Trophoblast cell (in vitro differentiated cells and primary cell): ENCODE results near the gene NOVA1.

Experiments
- DNase-seq, 2 donors: peaks; one replicate each; pipeline ENCODE4 v3.0.0-alpha.2; 2016
- H2AFZ ChIP-seq: 2 replicates; pipeline ENCODE4 v1.6.1; 2013; ENCODE audit warnings: low read length, moderate library complexity, mild to moderate bottlenecking; ENCODE audit not compliant: insufficient read depth, poor library complexity
- H2AK5ac ChIP-seq: 2 replicates; pipeline ENCODE4 v1.6.1; 2013; ENCODE audit warnings: mild to moderate bottlenecking, low read length
- H2BK120ac ChIP-seq: 2 replicates; pipeline ENCODE4 v1.6.1; 2013; ENCODE audit warnings: low read length, mild to moderate bottlenecking, moderate library complexity; ENCODE audit not compliant: insufficient read depth, poor library complexity
- H2BK12ac ChIP-seq: 2 replicates; pipeline ENCODE4 v1.6.1; 2013; ENCODE audit warnings: mild to moderate bottlenecking, low read length, moderate library complexity
- H2BK5ac ChIP-seq: 2 replicates; pipeline ENCODE4 v1.6.1; 2013; ENCODE audit warnings: low read length, low read depth, moderate library complexity, mild to moderate bottlenecking; ENCODE audit not compliant: poor library complexity
- H3K14ac ChIP-seq: 2 replicates; pipeline ENCODE4 v1.6.1; 2013; ENCODE audit warnings: mild to moderate bottlenecking, low read length
- H3K18ac ChIP-seq: 2 replicates; pipeline ENCODE4 v1.6.1; 2013; ENCODE audit warnings: mild to moderate bottlenecking, low read length
- H3K23ac ChIP-seq: 2 replicates; pipeline ENCODE4 v1.6.1; 2013; ENCODE audit warnings: low read length
- H3K27ac ChIP-seq: 2 replicates; pipeline ENCODE4 v1.5.1; 2013; ENCODE audit warnings: low read depth, mild to moderate bottlenecking, inconsistent platforms, low read length, moderate library complexity
- H3K27me3 ChIP-seq: 2 replicates; pipeline ENCODE4 v1.6.1; 2013; ENCODE audit warnings: inconsistent platforms, mild to moderate bottlenecking, low read length, moderate library complexity; ENCODE audit not compliant: insufficient read depth
- H3K36me3 ChIP-seq, 2 experiments: 1 replicate in 1 of 2; 2 replicates in 1 of 2; pipeline ENCODE4 v1.6.1; 2013; ENCODE audit warnings: low read length in 2 of 2, mild to moderate bottlenecking in 2 of 2, moderate library complexity in 1 of 2; ENCODE audit not compliant: insufficient read depth in 2 of 2, control insufficient read depth in 1 of 2
- H3K4ac ChIP-seq: 2 replicates; pipeline ENCODE4 v1.6.1; 2013; ENCODE audit warnings: low read depth, mild to moderate bottlenecking, low read length, moderate library complexity
- H3K4me1 ChIP-seq, 2 experiments: 1 replicate in 1 of 2; 2 replicates in 1 of 2; pipeline ENCODE4 v1.6.1; 2013; ENCODE audit warnings: low read length in 2 of 2, mild to moderate bottlenecking in 2 of 2, moderate library complexity in 1 of 2; ENCODE audit not compliant: insufficient read depth in 2 of 2, control insufficient read depth in 1 of 2
- H3K4me2 ChIP-seq: 2 replicates; pipeline ENCODE4 v1.6.1; 2013; ENCODE audit warnings: inconsistent platforms, mild to moderate bottlenecking, low read length, moderate library complexity
- H3K4me3 ChIP-seq: 2 replicates; pipeline ENCODE4 v1.5.1; 2013; ENCODE audit warnings: mild to moderate bottlenecking, low read depth, low read length, inconsistent platforms
- H3K79me1 ChIP-seq: one replicate; pipeline ENCODE4 v1.6.1; 2013; ENCODE audit warnings: low read length
- H3K79me2 ChIP-seq: 2 replicates; pipeline ENCODE4 v1.6.1; 2013; ENCODE audit warnings: low read length, mild to moderate bottlenecking; ENCODE audit not compliant: control insufficient read depth, insufficient read depth, poor library complexity
- H3K9ac ChIP-seq: 2 replicates; pipeline ENCODE4 v1.6.1; 2013; ENCODE audit warnings: mild to moderate bottlenecking, low read length
- H3K9me3 ChIP-seq: 2 replicates; pipeline ENCODE4 v1.6.1; 2013; ENCODE audit warnings: low read depth, mild to moderate bottlenecking, control low read depth, inconsistent platforms, low read length; ENCODE audit not compliant: insufficient read depth
- H4K12ac ChIP-seq: 2 replicates; pipeline ENCODE4 v1.6.1; 2013; ENCODE audit warnings: low read depth, mild to moderate bottlenecking, low read length, moderate library complexity
- H4K8ac ChIP-seq: 2 replicates; pipeline ENCODE4 v1.6.1; 2013; ENCODE audit warnings: low read depth, mild to moderate bottlenecking, low read length, moderate library complexity
- H4K91ac ChIP-seq: one replicate; pipeline ENCODE4 v1.6.1; 2013; ENCODE audit warnings: low read depth, mild to moderate bottlenecking, low read length, moderate library complexity
- WGBS: extraction: QIAGEN DNeasy Blood & Tissue Kit; methylation state at CpG from one replicate; pipeline ENCODE4 v1.1.7; 2013; ENCODE audit warnings: missing lambda C conversion rate; ENCODE audit not compliant: insufficient read length, insufficient coverage; ENCODE audit errors: extremely low coverage; 5-methylcytosine and 5-hydroxymethylcytosine counted together

The NOVA1 gene

DNA sequence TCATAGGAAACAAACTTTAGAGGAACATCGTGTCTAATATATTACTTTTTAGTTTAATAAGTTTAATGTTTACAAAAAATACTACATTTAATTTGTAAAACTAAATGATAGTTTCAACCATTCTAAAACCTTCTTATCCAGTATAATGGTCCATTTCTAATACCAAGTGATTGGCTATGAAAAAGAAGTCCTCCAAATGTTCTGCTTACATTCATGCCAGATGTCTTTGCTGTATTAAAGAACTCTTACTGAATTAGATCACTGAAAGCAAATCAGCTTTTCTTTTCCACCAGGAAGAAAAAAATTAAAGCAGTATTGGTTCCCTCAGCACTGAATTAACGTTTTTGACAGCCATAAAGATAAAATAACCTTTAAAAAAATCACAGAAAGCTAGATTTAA is 3.7 kb downstream of the NOVA1 start:
- H2BK120ac ChIP-seq = no peak overlapping the region
- H4K91ac ChIP-seq = no peak overlapping the region
- no peak overlapping the region for H2BK5ac ChIP-seq
- H3K23ac ChIP-seq = no peak overlapping the region
- H3K79me2 ChIP-seq = no peaks in the 10 kb centered on the region
- no peak overlapping the region for H2BK12ac ChIP-seq
- no peaks in the 10 kb centered on the region for H3K9me3 ChIP-seq
- H3K27me3 ChIP-seq = peaks cover 8% of the 10 kb centered on the region
- H2AK5ac ChIP-seq = no peak overlapping the region
- H3K18ac ChIP-seq = no peak overlapping the region
- no peak overlapping the region for H4K8ac ChIP-seq
- no peak for DNase-seq
- no peak overlapping the region for H2AFZ ChIP-seq
- no peak overlapping the region for H3K14ac ChIP-seq
- no peak overlapping the region for H3K9ac ChIP-seq
- no peak overlapping the region for H3K4me3 ChIP-seq
- H3K4me1 ChIP-seq = no peaks in the 10 kb centered on the region
- H3K27ac ChIP-seq = no peak overlapping the region
- H3K4ac ChIP-seq = no peak overlapping the region
- H3K36me3 ChIP-seq = no peaks in the 10 kb centered on the region
- no peak overlapping the region for H3K4me2 ChIP-seq
- WGBS = no CpG with 5 or more reads among the region's 2 CpGs
- no peak overlapping the region for H4K12ac ChIP-seq
- no peaks in the 10 kb centered on the region for H3K79me1 ChIP-seq

DNA sequence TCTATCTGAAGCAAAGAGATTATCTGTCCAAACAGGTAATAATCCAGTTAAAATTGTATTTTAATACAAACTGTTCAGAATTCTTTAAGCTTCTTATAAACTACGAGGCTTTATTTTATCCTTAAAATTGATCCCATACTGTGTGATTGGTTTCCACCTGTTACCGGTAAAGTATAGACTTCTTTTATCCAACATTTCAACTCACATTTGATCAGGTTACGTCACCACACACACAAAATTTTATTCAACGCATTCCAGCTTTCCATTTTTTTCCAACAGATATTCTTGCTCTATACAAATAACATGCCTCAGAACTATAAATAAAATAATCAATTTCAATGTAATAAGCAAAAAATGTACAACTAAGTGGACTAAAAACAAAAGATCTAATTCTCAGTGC is 4.5 kb downstream of the NOVA1 start:
- peaks cover 8% of the 10 kb centered on the region for H3K27me3 ChIP-seq
- H3K4me1 ChIP-seq = no peaks in the 10 kb centered on the region
- no peak overlapping the region for H3K9ac ChIP-seq
- H4K12ac ChIP-seq = no peak overlapping the region
- H3K4me2 ChIP-seq = no peak overlapping the region
- H2AK5ac ChIP-seq = no peak overlapping the region
- no peaks in the 10 kb centered on the region for H3K79me2 ChIP-seq
- H3K4ac ChIP-seq = no peak overlapping the region
- H3K14ac ChIP-seq = no peak overlapping the region
- H3K9me3 ChIP-seq = no peaks in the 10 kb centered on the region
- no peak for DNase-seq
- H2BK12ac ChIP-seq = no peak overlapping the region
- no peak overlapping the region for H4K91ac ChIP-seq
- no peak overlapping the region for H4K8ac ChIP-seq
- no peak overlapping the region for H3K27ac ChIP-seq
- H3K4me3 ChIP-seq = no peak overlapping the region
- H3K23ac ChIP-seq = no peak overlapping the region
- no peak overlapping the region for H3K18ac ChIP-seq
- H2BK5ac ChIP-seq = no peak overlapping the region
- H3K79me1 ChIP-seq = no peaks in the 10 kb centered on the region
- no peak overlapping the region for H2AFZ ChIP-seq
- H2BK120ac ChIP-seq = no peak overlapping the region
- 100% methylated on average over 2 of the region's 4 CpGs for WGBS
- H3K36me3 ChIP-seq = no peaks in the 10 kb centered on the region

DNA sequence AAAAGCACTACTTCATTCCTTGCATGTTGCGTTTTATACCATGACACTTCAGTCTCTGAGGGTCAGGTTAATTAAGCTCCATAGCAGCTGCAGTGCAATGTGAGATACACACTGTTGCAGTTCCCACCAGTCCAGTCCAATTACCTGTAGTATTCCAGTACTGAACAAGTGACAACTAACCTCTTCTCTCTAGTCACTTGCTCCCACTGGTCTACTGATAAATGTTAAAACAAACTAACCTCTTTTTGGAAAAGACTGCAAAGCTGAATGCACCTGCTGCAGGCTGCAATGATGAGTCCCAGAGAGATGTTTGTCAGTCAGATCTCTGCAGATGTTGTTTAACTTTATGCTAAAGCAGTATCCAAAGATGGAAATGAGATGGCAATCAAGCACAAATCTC is 7.9 kb downstream of the NOVA1 start:
- no peaks in the 10 kb centered on the region for H3K9me3 ChIP-seq
- no peak overlapping the region for H2BK12ac ChIP-seq
- H3K36me3 ChIP-seq = no peaks in the 10 kb centered on the region
- no peak overlapping the region for H2AK5ac ChIP-seq
- no peak overlapping the region for H3K4me3 ChIP-seq
- H3K23ac ChIP-seq = no peak overlapping the region
- H3K79me2 ChIP-seq = no peaks in the 10 kb centered on the region
- no peaks in the 10 kb centered on the region for H3K27me3 ChIP-seq
- no peak overlapping the region for H4K12ac ChIP-seq
- H2BK5ac ChIP-seq = no peak overlapping the region
- H3K79me1 ChIP-seq = no peaks in the 10 kb centered on the region
- H4K8ac ChIP-seq = no peak overlapping the region
- no peak overlapping the region for H4K91ac ChIP-seq
- H3K4me2 ChIP-seq = no peak overlapping the region
- no peak overlapping the region for H3K14ac ChIP-seq
- H3K9ac ChIP-seq = no peak overlapping the region
- no peak overlapping the region for H3K27ac ChIP-seq
- DNase-seq = no peak
- no peak overlapping the region for H3K4ac ChIP-seq
- H2AFZ ChIP-seq = no peak overlapping the region
- no peak overlapping the region for H3K18ac ChIP-seq
- H3K4me1 ChIP-seq = no peaks in the 10 kb centered on the region
- no peak overlapping the region for H2BK120ac ChIP-seq
- no CpG with 5 or more reads among the region's 1 CpG for WGBS

DNA sequence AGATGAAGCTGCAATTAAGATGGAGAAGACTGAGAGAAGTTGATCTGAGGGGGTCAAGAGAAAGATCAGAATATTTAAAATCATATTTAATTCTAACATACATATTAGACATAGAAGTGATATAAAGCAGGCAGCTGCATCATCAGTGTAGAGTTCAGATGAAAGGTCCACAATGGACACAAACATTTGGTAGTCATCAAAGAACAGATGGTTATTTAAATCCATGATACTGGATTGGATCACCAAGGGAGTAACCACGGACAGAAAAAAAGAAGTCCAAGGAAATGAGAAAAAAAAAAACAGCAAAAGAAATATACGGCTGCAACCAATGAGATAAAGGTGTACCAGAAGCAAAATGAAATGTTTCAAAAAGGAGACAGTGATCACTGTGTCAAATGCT is 20.1 kb downstream of the NOVA1 start:
- Histone ChIP-seq H3K79me2 (no peaks in the 10 kb centered on the region), H2BK5ac (no peak overlapping the region), H3K4me1 (no peaks in the 10 kb centered on the region), H3K4me2 (no peak overlapping the region), H4K91ac (no peak overlapping the region), H3K27ac (no peak overlapping the region), H4K8ac (no peak overlapping the region), H3K36me3 (no peaks in the 10 kb centered on the region), H3K23ac (no peak overlapping the region), H2AFZ (no peak overlapping the region), H3K9ac (no peak overlapping the region), H2AK5ac (no peak overlapping the region), H4K12ac (no peak overlapping the region), H3K27me3 (no peaks in the 10 kb centered on the region), H2BK12ac (no peak overlapping the region), H3K79me1 (no peaks in the 10 kb centered on the region), H2BK120ac (no peak overlapping the region), H3K18ac (no peak overlapping the region), H3K4me3 (no peak overlapping the region), H3K9me3 (no peaks in the 10 kb centered on the region), H3K4ac (no peak overlapping the region), H3K14ac (no peak overlapping the region)
- WGBS = no CpG with 5 or more reads among the region's 2 CpGs
- no peak for DNase-seq
